HG03097 (cell line): Measurements from ENCODE around the gene DGKH.
"Not testable (repeated sequence)": the region's sequence is repeated elsewhere in the genome, so short reads cannot be mapped to it uniquely, and the experiment has no call there.

Experiments used
- ATAC-seq: cut with Tn5 transposase; IDR thresholded peaks from one replicate; pipeline ENCODE4 v1.9.1; 2021; ENCODE audit not compliant: unreplicated experiment, low FRiP score

DGKH gene

GRCh38 chr13:42153199-42154113 is 105.0 kb downstream of the DGKH start:
- ATAC-seq = no peak

- ATAC-seq = no peak
Measured at GRCh38 chr13:42155251-42155650, 106.8 kb downstream of the DGKH start.

- ATAC-seq = not testable (repeated sequence)
Measured at GRCh38 chr13:42163338-42163737, 114.9 kb downstream of the DGKH start.

GRCh38 chr13:42163910-42164309 is 115.5 kb downstream of the DGKH start:
- ATAC-seq = not testable (repeated sequence)

GRCh38 chr13:42164557-42165125 is 116.2 kb downstream of the DGKH start:
- ATAC-seq = no peak

GRCh38 chr13:42168496-42168895 is 120.0 kb downstream of the DGKH start:
- no peak for ATAC-seq

- ATAC-seq = no peak
Measured at GRCh38 chr13:42170029-42170428, 121.6 kb downstream of the DGKH start.

GRCh38 chr13:42173789-42174343 is 125.4 kb downstream of the DGKH start:
- no peak for ATAC-seq

GRCh38 chr13:42174344-42175162 is 126.1 kb downstream of the DGKH start:
- no peak for ATAC-seq

- ATAC-seq = no peak
Measured at GRCh38 chr13:42176294-42176693, 127.8 kb downstream of the DGKH start.

GRCh38 chr13:42177189-42177588 is 128.7 kb downstream of the DGKH start:
- no peak for ATAC-seq

- ATAC-seq = no peak
Measured at GRCh38 chr13:42181381-42181953, 133.0 kb downstream of the DGKH start.

- no peak for ATAC-seq
Measured at GRCh38 chr13:42189061-42189460, 140.6 kb downstream of the DGKH start.

GRCh38 chr13:42190529-42190928 is 142.1 kb downstream of the DGKH start:
- no peak for ATAC-seq

- no peak for ATAC-seq
Measured at GRCh38 chr13:42211704-42212464, 163.4 kb downstream of the DGKH start.

- ATAC-seq = no peak
Measured at GRCh38 chr13:42214446-42214845, 166.0 kb downstream of the DGKH start.

- ATAC-seq = no peak
Measured at GRCh38 chr13:42215578-42216421, 167.4 kb downstream of the DGKH start.

GRCh38 chr13:42216422-42216735 is 167.9 kb downstream of the DGKH start:
- ATAC-seq = no peak

- ATAC-seq = no peak
Measured at GRCh38 chr13:42218576-42218975, 170.1 kb downstream of the DGKH start.
